Fibroblast of mammary gland (primary cell): ENCODE results near the gene DNM2.

Experiments used
- DNase-seq: peaks from one replicate; pipeline ENCODE4 v3.0.0-alpha.2; 2010; ENCODE audit warnings: low read depth
- H3K4me3 ChIP-seq: 2 replicates; pipeline ENCODE4 v1.5.1; 2011; ENCODE audit warnings: low read depth, mild to moderate bottlenecking, low read length, moderate library complexity; ENCODE audit not compliant: control insufficient read depth
- CTCF ChIP-seq: conservative IDR thresholded peaks from 2 replicates; pipeline ENCODE4 v1.5.1; 2011; ENCODE audit warnings: low read depth, low read length, inconsistent platforms; ENCODE audit not compliant: control insufficient read depth, insufficient read depth

The DNM2 gene

DNA sequence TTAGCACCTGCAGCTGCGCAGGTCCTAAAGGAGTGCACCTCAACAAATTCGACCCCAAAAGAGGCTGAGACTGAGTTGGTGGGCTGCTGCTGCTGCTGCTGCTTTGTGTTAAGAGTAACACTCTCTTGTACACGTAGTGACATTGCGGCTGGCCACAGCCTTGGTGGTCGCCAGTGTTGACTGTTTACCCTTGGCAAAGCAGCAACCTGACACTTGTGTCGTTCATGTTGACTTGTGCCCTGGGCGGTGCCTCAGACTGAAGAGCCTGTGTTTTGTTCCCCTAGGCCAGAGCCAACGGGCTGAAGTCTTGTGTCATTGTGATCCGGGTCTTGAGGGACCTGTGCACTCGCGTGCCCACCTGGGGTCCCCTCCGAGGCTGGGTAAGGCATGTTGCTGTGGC, 39.1 kb upstream of the DNM2 start:
- H3K4me3 ChIP-seq, result no peak overlapping the region
- TF ChIP-seq CTCF, result no peak
- no peak for DNase-seq

- DNase-seq, result no peak
- no peak overlapping the region for H3K4me3 ChIP-seq
- TF ChIP-seq CTCF, result no peak
These were observed 38.1 kb upstream of the DNM2 start for GRCh38 chr19:10679743-10680142.

GRCh38 chr19:10680545-10681135, 37.2 kb upstream of the DNM2 start:
- no peak for DNase-seq
- no peak for TF ChIP-seq CTCF
- H3K4me3 ChIP-seq, result no peak overlapping the region

DNA sequence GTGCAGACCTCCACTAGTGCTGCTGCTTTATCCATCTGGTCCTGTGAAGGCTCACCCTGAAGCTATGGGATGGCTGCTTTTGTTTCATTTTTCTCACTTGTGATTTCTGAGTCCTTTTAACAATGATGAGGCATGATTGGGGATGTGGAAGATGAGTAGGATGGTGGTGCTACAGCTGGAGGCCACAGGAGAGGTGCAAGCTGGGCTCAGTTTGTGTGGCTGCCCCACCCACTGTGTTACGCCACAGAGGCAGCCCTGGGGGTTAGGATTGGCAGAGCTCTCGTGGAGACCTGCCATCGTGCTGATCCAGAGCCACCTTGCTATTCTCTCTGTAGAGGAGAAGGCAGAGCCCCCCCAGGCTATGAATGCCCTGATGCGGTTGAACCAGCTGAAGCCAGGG, 36.2 kb upstream of the DNM2 start:
- no peak for TF ChIP-seq CTCF
- DNase-seq, result no peak
- H3K4me3 ChIP-seq, result no peak overlapping the region

DNA sequence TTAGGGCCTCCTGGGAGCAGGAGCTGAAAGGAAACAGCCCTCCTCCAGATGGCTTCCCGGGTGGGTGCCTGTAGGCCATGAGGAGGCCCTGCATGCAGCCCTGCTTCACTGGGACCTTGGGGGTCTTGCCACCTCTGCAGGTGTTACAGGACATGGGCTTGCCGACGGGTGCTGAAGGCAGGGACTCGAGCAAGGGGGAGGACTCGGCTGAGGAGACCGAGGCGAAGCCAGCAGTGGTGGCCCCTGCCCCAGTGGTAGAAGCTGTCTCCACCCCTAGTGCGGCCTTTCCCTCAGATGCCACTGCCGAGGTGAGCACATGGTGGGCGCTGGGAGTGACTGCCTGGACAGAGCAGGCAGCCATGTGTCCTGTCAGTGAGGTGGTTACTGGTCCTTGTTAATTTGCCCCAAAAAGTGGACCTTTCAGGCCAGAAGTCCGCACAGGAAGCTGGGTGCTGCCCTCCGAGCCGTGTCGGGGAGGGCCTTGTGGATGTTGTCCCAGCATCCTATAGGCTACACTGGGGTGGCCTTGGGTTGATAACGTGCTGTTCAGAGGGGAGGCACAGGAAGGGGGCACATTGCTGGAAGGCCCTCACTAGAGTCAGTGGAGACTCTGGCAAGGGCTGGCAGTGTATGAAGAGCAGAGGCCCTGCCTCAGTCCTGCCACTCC, 35.3 kb upstream of the DNM2 start:
- no peak for DNase-seq
- TF ChIP-seq CTCF, result no peak
- H3K4me3 ChIP-seq, result no peak overlapping the region

GRCh38 chr19:10683064-10683426, 34.8 kb upstream of the DNM2 start:
- TF ChIP-seq CTCF, result no peak
- no peak overlapping the region for H3K4me3 ChIP-seq
- DNase-seq, result no peak
